NCI-H2107 treated with DMSO at 0.1 percent for 48 hours (cell line): Measurements from ENCODE around the gene PIP5K1A.
"Not testable (repeated sequence)": the region's sequence is repeated elsewhere in the genome, so short reads cannot be mapped to it uniquely, and the experiment has no call there.

Experiments used
- DNase-seq: peaks from one replicate; lab custom pipeline; 2025; ENCODE audit not compliant: unreplicated experiment; lab: John Stamatoyannopoulos, UW

The PIP5K1A gene

GRCh38 chr1:151251656-151252470 is 53.5 kb downstream of the PIP5K1A start:
- DNase-seq = peak; percentile 92

GRCh38 chr1:151254217-151255213 is 56.2 kb downstream of the PIP5K1A start, which contains the start of gene PSMD4:
PSMD4 (plus strand) TSS chr1:151254734; CDS start chr1:151254783, 49 bp downstream.
- DNase-seq = peak; percentile 98

- DNase-seq = no peak
Observed at GRCh38 chr1:151255381-151255780, 57.0 kb downstream of the PIP5K1A start.

DNA sequence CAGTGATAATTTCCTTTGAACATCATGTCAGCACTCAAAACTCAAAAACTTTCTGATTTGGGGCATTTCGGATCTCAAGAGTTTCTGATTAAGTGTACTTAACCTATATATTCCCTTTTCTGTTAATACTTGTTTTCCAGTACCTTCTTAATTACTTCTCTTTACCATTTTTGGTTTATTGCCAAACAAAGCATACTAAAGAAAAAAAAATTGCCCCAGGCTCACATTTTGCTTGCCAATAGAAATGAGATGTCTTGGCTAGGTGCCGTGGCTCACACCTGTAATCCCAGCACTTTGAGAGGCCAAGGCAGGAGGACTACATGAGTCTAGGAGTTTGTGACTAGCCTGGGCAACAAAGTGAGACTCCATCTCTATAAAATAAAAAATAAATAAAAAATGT is 61.0 kb downstream of the PIP5K1A start:
- DNase-seq = no peak

DNA sequence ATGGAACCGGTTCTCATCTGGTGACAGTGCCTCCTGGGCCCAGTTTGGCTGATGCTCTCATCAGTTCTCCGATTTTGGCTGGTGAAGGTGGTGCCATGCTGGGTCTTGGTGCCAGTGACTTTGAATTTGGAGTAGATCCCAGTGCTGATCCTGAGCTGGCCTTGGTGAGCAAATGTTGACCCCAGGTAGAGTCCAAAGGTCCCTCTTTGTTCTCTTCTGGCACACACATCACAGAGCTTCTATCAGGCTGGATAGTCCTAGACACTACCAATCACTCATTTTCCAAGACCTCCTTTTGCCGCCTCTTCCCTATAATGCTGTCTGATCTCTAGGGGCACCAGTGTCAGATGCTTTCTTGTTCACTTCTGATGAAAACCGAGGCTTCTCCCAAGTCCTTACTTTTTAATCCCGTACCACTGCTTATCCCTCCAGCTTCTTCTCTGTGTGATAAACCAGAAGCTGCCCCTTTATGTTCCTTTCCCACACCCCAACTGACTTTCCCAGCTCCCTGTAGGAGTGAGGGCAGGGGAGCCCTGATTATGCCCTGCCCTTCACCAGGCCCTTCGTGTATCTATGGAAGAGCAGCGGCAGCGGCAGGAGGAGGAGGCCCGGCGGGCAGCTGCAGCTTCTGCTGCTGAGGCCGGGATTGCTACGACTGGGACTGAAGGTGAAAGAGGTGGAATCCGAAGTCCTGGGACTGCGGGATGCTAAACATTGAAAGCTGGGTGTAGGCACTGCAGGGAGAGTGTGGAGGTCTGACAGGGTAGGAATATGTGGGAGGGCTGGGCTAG is 67.3 kb downstream of the PIP5K1A start:
- no peak for DNase-seq

DNA sequence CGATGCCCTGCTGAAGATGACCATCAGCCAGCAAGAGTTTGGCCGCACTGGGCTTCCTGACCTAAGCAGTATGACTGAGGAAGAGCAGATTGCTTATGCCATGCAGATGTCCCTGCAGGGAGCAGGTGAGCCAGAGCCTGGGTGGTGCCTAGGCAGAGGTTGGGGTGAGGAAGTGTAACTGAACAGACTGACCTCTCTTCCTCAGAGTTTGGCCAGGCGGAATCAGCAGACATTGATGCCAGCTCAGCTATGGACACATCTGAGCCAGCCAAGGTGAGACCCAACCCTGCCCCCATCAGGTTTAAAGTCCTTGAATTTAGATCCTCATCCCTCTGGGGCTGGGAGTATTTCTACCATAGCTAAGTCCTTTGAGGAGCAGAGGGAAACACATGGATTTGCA is 68.0 kb downstream of the PIP5K1A start:
- DNase-seq = no peak

- DNase-seq = no peak
Observed at GRCh38 chr1:151266821-151267220, 68.5 kb downstream of the PIP5K1A start.

DNA sequence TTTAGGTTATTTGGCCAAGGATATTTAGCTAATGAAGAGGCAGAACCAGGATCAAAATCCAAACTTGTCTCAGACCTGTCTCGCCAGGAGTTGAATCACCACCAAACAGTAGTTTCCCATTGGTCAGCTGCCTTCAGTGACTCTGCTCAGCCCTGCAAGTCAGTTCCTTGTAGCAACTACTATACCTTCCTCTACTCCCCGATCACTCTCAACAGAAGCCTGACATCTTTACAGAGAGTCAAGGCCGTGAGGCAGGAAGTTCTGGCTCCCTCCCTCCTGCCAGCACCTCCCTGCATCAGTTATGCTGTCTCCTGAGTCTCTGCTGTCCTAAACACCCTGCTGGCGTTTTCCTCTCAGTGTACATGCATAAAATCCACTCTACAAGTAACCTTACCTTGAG is 69.4 kb downstream of the PIP5K1A start:
- no peak for DNase-seq

DNA sequence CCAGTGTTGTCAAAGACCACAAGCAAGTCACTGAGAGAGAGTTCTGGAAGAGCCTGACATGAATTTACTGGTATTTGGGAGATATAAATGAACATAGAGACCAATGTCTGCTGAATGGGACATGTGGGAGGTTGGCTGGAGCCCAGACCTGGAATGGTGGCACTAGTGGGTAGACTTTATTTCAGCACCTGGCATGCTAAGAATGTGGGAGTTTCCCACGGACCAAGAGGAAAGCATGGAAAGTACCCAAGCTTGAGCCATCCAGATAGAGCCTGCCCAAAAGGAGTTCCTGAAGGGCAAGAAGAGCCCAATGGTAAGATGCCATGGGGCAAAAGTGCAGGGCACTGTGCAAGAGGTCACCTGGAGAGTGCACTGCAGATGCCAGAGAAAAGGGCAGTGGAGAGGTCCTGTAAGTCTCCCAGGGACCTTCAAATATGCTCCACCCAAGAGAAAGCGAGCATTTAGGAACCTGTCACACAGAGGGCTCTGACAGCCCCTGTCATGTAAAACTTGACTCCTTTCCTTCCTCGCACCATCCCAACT is 75.6 kb downstream of the PIP5K1A start:
- no peak for DNase-seq

GRCh38 chr1:151275341-151275740 is 77.0 kb downstream of the PIP5K1A start:
- not testable (repeated sequence) for DNase-seq

GRCh38 chr1:151277249-151277648 is 78.9 kb downstream of the PIP5K1A start:
- DNase-seq = no peak

- peak; percentile 97 for DNase-seq
Observed at GRCh38 chr1:151281225-151281968, 83.0 kb downstream of the PIP5K1A start.

- DNase-seq = peak; percentile 99
Observed at GRCh38 chr1:151281969-151282882, 83.9 kb downstream of the PIP5K1A start, which contains the start of gene ZNF687. ZNF687 (plus strand) TSS chr1:151282299; CDS start chr1:151286292, 3,993 bp downstream.

DNA sequence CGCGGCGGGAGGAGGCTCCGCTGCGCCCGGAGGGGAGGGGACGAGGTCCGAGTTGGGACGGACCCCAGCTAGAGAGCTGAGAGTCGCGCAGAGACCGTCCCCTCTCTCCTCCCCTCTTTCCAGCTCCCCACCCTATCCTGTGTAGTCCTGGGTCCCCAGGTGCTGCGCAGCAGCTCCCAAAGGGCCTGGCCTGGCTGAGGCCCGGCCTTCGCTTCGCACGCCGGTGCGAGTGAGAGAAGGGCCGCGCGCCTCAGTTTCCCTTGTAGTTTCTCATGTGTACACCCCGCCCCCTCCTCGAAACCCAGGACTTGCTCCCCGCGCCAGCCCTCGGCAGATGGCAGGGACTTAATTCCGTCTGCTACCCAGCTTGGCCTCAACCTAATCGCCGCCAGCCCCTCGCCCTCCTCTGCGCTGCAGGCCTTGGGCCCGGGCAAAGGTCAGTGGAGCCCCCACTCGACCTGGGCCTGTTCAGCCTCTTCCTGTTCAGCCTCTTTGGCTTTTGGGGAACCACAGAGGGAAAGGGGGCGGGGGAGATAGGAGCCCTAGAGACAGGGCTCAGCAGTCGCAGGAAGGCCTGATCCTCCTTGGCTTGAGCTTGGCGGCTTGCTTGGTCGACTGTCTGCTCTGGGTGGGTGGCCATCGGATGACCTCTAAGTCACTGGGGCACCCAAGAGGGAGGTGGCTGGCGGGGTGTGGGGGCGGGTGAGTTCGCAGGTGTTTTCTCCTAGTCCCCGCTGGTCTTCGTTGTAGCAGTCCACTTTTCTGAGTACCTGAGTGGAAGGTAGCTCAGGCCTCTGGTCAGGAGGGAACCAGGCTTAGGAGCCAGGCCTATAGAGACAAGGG is 84.8 kb downstream of the PIP5K1A start:
- DNase-seq = no peak

- no peak for DNase-seq
Observed at GRCh38 chr1:151284013-151284577, 85.7 kb downstream of the PIP5K1A start.

DNA sequence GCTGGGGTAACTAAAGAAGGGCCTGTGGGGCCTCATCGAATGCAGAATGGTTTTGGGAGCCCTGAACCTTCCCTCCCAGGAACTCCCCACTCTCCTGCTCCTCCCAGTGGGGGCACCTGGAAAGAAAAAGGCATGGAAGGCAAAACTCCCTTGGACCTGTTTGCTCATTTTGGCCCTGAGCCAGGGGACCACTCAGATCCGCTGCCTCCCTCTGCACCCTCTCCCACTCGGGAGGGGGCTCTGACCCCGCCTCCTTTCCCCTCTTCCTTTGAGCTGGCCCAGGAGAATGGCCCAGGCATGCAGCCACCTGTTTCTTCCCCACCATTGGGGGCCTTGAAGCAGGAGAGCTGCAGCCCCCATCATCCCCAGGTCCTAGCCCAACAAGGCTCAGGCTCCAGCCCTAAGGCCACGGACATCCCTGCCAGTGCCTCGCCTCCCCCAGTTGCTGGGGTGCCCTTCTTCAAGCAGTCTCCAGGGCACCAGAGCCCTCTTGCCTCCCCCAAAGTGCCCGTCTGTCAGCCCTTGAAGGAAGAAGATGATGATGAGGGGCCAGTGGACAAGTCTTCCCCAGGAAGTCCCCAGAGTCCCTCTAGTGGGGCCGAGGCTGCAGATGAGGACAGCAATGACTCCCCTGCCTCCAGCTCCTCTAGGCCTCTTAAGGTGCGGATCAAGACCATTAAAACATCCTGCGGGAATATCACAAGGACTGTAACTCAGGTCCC is 88.4 kb downstream of the PIP5K1A start:
- no peak for DNase-seq

GRCh38 chr1:151287341-151287699 is 89.0 kb downstream of the PIP5K1A start:
- no peak for DNase-seq
